WTC11 (cell line): ENCODE measurements around the gene SPRR2B. TPM values are rescaled to one million over a fixed set of nuclear protein-coding genes. Genes with fewer than 3 reads are reported as not detected.

Experiments
- ATAC-seq: fragments of 200-7000 bp; cut with Tn5 transposase; 2 replicates; pipeline ENCODE4 v1.10.0; 2021; ENCODE audit warnings: mild to moderate bottlenecking, moderate library complexity
- CTCF ChIA-PET: fragments of 300-600 bp; sonication (Branson Sonifier 250); formaldehyde crosslinking; loops from one replicate; lab custom pipeline; 2021; ENCODE audit warnings: antibody characterized with exemption; lab: Charles Lee
- POLR2A ChIA-PET: fragments of 350-600 bp; sonication (Branson Sonifier 250); formaldehyde crosslinking; loops from one replicate; lab custom pipeline; 2021; ENCODE audit warnings: antibody characterized with exemption; lab: Charles Lee
- DNase-seq: peaks from one replicate; pipeline ENCODE4 v3.0.0; 2021; ENCODE audit warnings: low spot score
- H3K27ac Mint-ChIP-seq: 2 replicates; pipeline ENCODE4 v1.8.0; 2021; ENCODE audit warnings: mixed read lengths
- H3K27me3 Mint-ChIP-seq: 2 replicates; pipeline ENCODE4 v1.8.0; 2021; ENCODE audit warnings: low read depth, mild to moderate bottlenecking, moderate library complexity, mixed read lengths
- H3K36me3 Mint-ChIP-seq: 2 replicates; pipeline ENCODE4 v1.8.0; 2021; ENCODE audit warnings: mixed read lengths
- H3K4me1 Mint-ChIP-seq: 2 replicates; pipeline ENCODE4 v1.8.0; 2022; ENCODE audit warnings: mixed read lengths
- H3K4me3 Mint-ChIP-seq: 2 replicates; pipeline ENCODE4 v1.8.0; 2021; ENCODE audit warnings: mild to moderate bottlenecking, moderate library complexity, mixed read lengths
- H3K9me3 Mint-ChIP-seq: 2 replicates; pipeline ENCODE4 v1.8.0; 2021; ENCODE audit warnings: mixed read lengths
- CTCF ChIP-seq: fragments of 200-600 bp; IDR thresholded peaks from 2 replicates; pipeline ENCODE4 v1.8.0; 2022; ENCODE audit warnings: antibody characterized with exemption
- E2F4 ChIP-seq: sonication (generic); formaldehyde crosslinking; IDR thresholded peaks from 2 replicates; pipeline ENCODE4 v1.8.1; 2022; ENCODE audit warnings: low read depth, mild to moderate bottlenecking, moderate library complexity, missing genetic modification reagents, borderline replicate concordance
- ELF4 ChIP-seq: sonication (generic); formaldehyde crosslinking; IDR thresholded peaks from 2 replicates; pipeline ENCODE4 v1.8.1; 2022; ENCODE audit warnings: low read depth, mild to moderate bottlenecking, moderate library complexity, missing genetic modification reagents
- ERG ChIP-seq: fragments of 250-450 bp; sonication (Bioruptor Pico); IDR thresholded peaks from 2 replicates; pipeline ENCODE4 v1.8.0; 2021; ENCODE audit warnings: mild to moderate bottlenecking
- ETV6 ChIP-seq: sonication (generic); formaldehyde crosslinking; IDR thresholded peaks from 2 replicates; pipeline ENCODE4 v1.8.1; 2022; ENCODE audit warnings: mild to moderate bottlenecking, missing genetic modification reagents
- FOXP4 ChIP-seq: sonication (generic); formaldehyde crosslinking; IDR thresholded peaks from 2 replicates; pipeline ENCODE4 v1.8.0; 2022; ENCODE audit warnings: mild to moderate bottlenecking, missing genetic modification reagents
- GRHL2 ChIP-seq: fragments of 250-450 bp; sonication (Bioruptor Pico); IDR thresholded peaks from 2 replicates; pipeline ENCODE4 v1.8.0; 2022; ENCODE audit warnings: mild to moderate bottlenecking, moderate library complexity; ENCODE audit not compliant: insufficient replicate concordance, severe bottlenecking
- JUN ChIP-seq: sonication (generic); formaldehyde crosslinking; IDR thresholded peaks from 2 replicates; pipeline ENCODE4 v1.8.0; 2023; ENCODE audit warnings: mild to moderate bottlenecking, missing genetic modification reagents
- KAT7 ChIP-seq: sonication (generic); formaldehyde crosslinking; IDR thresholded peaks from 2 replicates; pipeline ENCODE4 v1.8.1; 2023; ENCODE audit warnings: missing genetic modification reagents, mild to moderate bottlenecking, borderline replicate concordance
- MLX ChIP-seq: sonication (generic); formaldehyde crosslinking; IDR thresholded peaks from 2 replicates; pipeline ENCODE4 v1.8.1; 2023; ENCODE audit warnings: mild to moderate bottlenecking, missing genetic modification reagents, moderate library complexity
- NR3C1 ChIP-seq: sonication (generic); formaldehyde crosslinking; conservative IDR thresholded peaks from 2 replicates; pipeline ENCODE4 v1.8.1; 2023; ENCODE audit warnings: low read depth, mild to moderate bottlenecking, missing genetic modification reagents
- RELA ChIP-seq: sonication (generic); formaldehyde crosslinking; IDR thresholded peaks from 2 replicates; pipeline ENCODE4 v1.8.1; 2022; ENCODE audit warnings: missing genetic modification reagents, mild to moderate bottlenecking, borderline replicate concordance
- SMAD4 ChIP-seq: sonication (generic); formaldehyde crosslinking; IDR thresholded peaks from 2 replicates; pipeline ENCODE4 v1.8.0; 2022; ENCODE audit warnings: mild to moderate bottlenecking, missing genetic modification reagents
- SOX15 ChIP-seq: fragments of 250-450 bp; sonication (Bioruptor Pico); IDR thresholded peaks from 2 replicates; pipeline ENCODE4 v1.9.0; 2021; ENCODE audit warnings: mild to moderate bottlenecking
- USF2 ChIP-seq: sonication (generic); formaldehyde crosslinking; IDR thresholded peaks from 2 replicates; pipeline ENCODE4 v1.8.1; 2023; ENCODE audit warnings: mild to moderate bottlenecking, missing genetic modification reagents, moderate library complexity
- ZNF317 ChIP-seq: sonication (generic); formaldehyde crosslinking; IDR thresholded peaks from 2 replicates; pipeline ENCODE4 v1.8.1; 2023; ENCODE audit warnings: low read depth, mild to moderate bottlenecking, moderate library complexity, missing genetic modification reagents, borderline replicate concordance
- ZNF396 ChIP-seq: fragments of 250-450 bp; sonication (Bioruptor Pico); IDR thresholded peaks from 2 replicates; pipeline ENCODE4 v1.8.0; 2021; ENCODE audit warnings: mild to moderate bottlenecking, moderate library complexity, borderline replicate concordance
- ZNF423 ChIP-seq: fragments of 250-450 bp; sonication (Bioruptor Pico); IDR thresholded peaks from 2 replicates; pipeline ENCODE4 v2.1.2; 2022; ENCODE audit warnings: mild to moderate bottlenecking, moderate library complexity
- ZNF425 ChIP-seq: fragments of 250-450 bp; sonication (Bioruptor Pico); conservative IDR thresholded peaks from 2 replicates; pipeline ENCODE4 v1.9.0; 2021; ENCODE audit warnings: mild to moderate bottlenecking
- ZNF512 ChIP-seq: sonication (generic); formaldehyde crosslinking; IDR thresholded peaks from 2 replicates; pipeline ENCODE4 v1.8.1; 2022; ENCODE audit warnings: missing genetic modification reagents, borderline replicate concordance
- total RNA-seq: library from RNA; stranded (reverse); gene quantifications from 3 replicates; pipeline ENCODE4 v1.2.3, GENCODE V29; 2021
- TF ChIP-seq, protein P1 (sequence below): sonication (generic); formaldehyde crosslinking; IDR thresholded peaks from 2 replicates; pipeline ENCODE4 v1.8.0; 2022; ENCODE audit warnings: mild to moderate bottlenecking, missing genetic modification reagents
- TF ChIP-seq, protein P2 (sequence below): sonication (generic); formaldehyde crosslinking; IDR thresholded peaks from 2 replicates; pipeline ENCODE4 v1.8.1; 2023; ENCODE audit warnings: mild to moderate bottlenecking, missing genetic modification reagents

The SPRR2B gene
- total RNA-seq, 1 experiment from 2014 or later = not detected

DNA sequence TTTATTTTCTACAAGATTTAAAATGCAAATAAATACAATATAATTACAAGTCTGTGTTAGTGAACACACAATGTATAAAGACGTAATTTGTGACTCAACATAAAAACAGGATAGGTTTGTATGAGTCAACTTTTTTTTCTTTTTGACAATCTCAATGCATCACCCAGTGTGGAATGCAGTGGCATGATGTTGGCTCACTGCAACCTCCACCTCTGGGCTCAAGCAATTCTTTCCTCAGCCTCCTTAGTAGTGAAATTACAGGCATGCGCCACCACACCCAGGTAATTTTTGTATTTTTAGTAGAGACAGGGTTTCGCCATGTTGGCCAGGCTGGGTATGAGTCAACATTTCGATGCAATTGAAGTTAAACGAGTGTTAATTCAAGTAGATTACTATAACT lies 28.8 kb upstream of the SPRR2B start (continued):
- TF ChIP-seq CTCF (no peak), RELA (no peak), ETV6 (CRISPR knock-in tag) (no peak), FOXP4 (CRISPR knock-in tag) (no peak), ELF4 (CRISPR knock-in tag) (no peak), ZNF425 (CRISPR knock-in tag) (no peak), ZNF512 (no peak), ZNF423 (CRISPR knock-in tag) (no peak), JUN (CRISPR knock-in tag) (no peak)

DNA sequence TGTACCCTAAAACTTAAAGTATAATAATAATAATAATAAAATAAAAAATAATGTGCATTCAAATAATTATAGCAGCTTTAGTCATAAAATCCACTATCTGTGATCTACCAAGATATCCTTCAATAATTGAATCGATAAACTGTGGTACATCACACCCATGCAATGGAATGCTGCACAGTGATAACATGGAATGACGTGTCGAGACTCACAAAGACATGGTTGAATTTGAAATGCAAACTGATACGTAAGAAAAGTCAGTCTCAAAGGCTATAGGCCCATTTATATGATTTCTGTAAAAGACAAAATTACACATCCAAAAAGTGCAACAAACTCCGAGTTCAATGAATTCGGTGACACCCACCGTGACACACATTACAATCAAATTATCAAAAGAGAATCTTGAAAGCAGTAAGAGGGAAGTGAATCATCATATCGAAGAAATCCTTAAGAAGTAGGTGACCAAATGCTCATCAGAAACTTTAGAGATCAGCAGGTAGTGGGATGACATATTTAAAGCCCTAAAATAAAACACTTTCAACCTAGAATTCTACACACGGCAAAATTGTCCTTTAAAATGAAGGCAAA lies 28.1 kb upstream of the SPRR2B start:
- H3K27ac Mint-ChIP-seq = no peak overlapping the region
- H3K36me3 Mint-ChIP-seq = no peaks in the 10 kb centered on the region
- no peak overlapping the region for H3K4me3 Mint-ChIP-seq
- CTCF ChIA-PET = no interaction called here
- DNase-seq = no peak
- peaks cover 10% of the 10 kb centered on the region for H3K9me3 Mint-ChIP-seq
- POLR2A ChIA-PET = no interaction called here
- ATAC-seq = no peak
- H3K4me1 Mint-ChIP-seq = no peaks in the 10 kb centered on the region
- H3K27me3 Mint-ChIP-seq = no peaks in the 10 kb centered on the region
- TF ChIP-seq ZNF396 (CRISPR knock-in tag) = no peak
- TF ChIP-seq ZNF317 (CRISPR knock-in tag) = no peak
- TF ChIP-seq, protein P1, sequence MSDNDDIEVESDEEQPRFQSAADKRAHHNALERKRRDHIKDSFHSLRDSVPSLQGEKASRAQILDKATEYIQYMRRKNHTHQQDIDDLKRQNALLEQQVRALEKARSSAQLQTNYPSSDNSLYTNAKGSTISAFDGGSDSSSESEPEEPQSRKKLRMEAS = no peak
- TF ChIP-seq SOX15 (CRISPR knock-in tag) = no peak
- TF ChIP-seq E2F4 (CRISPR knock-in tag) = no peak
- no peak for TF ChIP-seq KAT7 (CRISPR knock-in tag)
- TF ChIP-seq SMAD4 (CRISPR knock-in tag) = no peak
- no peak for TF ChIP-seq NR3C1 (CRISPR knock-in tag)
- TF ChIP-seq, protein P2, sequence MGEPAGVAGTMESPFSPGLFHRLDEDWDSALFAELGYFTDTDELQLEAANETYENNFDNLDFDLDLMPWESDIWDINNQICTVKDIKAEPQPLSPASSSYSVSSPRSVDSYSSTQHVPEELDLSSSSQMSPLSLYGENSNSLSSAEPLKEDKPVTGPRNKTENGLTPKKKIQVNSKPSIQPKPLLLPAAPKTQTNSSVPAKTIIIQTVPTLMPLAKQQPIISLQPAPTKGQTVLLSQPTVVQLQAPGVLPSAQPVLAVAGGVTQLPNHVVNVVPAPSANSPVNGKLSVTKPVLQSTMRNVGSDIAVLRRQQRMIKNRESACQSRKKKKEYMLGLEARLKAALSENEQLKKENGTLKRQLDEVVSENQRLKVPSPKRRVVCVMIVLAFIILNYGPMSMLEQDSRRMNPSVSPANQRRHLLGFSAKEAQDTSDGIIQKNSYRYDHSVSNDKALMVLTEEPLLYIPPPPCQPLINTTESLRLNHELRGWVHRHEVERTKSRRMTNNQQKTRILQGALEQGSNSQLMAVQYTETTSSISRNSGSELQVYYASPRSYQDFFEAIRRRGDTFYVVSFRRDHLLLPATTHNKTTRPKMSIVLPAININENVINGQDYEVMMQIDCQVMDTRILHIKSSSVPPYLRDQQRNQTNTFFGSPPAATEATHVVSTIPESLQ (CRISPR knock-in tag) = no peak
- no peak for TF ChIP-seq USF2
- no peak for TF ChIP-seq MLX (CRISPR knock-in tag)
- TF ChIP-seq ERG (CRISPR knock-in tag) = no peak
- TF ChIP-seq GRHL2 (CRISPR knock-in tag) = no peak
